HG02938 (cell line): Measurements from ENCODE around the gene MALT1.

ENCODE experiments used
- ATAC-seq: cut with Tn5 transposase; IDR thresholded peaks from one replicate; pipeline ENCODE4 v1.9.1; 2021; ENCODE audit warnings: mild to moderate bottlenecking, moderate library complexity; ENCODE audit not compliant: unreplicated experiment

MALT1 gene

DNA sequence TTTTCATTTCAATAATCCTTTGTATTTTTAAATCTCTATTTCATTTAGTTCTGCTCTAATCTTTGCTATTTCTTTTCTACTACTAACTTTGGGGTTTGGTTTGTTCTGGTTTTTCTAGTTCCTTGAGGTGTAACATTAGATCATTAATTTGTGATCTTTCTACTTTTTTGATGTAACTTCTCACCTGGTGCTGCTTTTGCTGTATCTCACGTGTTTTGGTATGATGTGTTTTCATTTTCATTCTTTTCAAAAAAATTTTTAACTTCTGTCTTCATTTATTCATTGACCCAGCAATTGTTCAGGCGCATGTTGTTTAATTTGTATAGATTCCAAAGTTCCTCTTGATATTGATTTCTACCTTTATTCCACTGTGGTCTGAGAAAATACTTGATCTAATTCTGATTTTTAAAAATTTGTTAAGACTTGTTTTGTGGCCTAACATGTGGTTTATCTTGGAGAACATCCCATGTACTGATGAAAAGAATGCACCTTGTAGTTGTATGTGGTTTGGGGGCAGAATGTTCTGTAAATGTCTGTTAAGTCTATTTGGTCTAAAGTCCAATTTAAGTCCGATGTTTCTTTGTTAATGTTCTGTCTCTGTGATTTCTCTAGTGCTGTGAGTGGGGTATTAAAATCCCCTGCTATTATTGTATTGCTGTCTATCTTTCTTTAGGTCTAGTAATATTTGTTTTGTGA lies 17.3 kb upstream of the MALT1 start:
- no peak for ATAC-seq

- no peak for ATAC-seq
These were observed 16.2 kb upstream of the MALT1 start for GRCh38 chr18:58654896-58655614.

- ATAC-seq: no peak
These were observed 14.2 kb upstream of the MALT1 start for GRCh38 chr18:58657081-58657480.

DNA sequence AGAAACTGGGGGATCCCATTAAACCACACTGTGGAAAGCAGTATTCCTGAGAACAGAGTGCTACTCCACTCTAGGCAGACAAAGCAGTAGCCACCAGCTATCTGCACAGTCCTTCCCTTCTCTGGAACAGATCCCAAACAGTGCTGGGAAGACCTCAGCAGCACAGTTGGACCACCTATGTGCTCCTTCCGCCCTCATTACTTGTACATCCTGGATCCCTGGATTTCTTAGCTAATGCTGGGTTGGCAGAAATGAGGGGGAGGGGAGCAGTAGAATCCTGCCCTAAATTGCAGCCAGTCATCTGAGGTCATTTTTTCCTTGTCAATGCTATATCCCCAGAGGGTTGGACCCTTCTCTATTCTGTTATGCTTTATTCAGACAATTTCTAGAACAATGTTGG lies 13.8 kb upstream of the MALT1 start:
- ATAC-seq: no peak

- no peak for ATAC-seq
These were observed 11.6 kb upstream of the MALT1 start for GRCh38 chr18:58659691-58660090.

GRCh38 chr18:58660915-58661314 lies 10.3 kb upstream of the MALT1 start:
- no peak for ATAC-seq

- no peak for ATAC-seq
These were observed 9.8 kb upstream of the MALT1 start for GRCh38 chr18:58661423-58661822.

DNA sequence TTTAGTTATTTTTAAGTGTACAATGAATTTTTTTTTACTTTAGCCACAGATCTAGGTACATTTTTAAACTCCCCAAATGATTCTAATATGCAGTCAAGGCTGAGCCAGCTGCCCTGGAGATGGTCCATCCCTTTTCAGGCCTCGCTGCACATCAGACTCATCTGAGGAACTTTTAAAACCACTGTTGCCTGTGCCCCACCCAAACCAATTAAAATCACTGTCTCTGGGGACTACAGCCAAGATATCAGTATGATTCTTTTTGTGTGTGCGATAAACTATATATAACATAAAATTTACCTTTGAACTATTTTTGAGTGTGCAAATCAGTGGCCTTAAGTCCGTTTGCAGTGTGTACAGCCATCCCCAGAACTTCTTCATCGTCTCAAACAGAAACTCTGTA lies 9.1 kb upstream of the MALT1 start:
- no peak for ATAC-seq

DNA sequence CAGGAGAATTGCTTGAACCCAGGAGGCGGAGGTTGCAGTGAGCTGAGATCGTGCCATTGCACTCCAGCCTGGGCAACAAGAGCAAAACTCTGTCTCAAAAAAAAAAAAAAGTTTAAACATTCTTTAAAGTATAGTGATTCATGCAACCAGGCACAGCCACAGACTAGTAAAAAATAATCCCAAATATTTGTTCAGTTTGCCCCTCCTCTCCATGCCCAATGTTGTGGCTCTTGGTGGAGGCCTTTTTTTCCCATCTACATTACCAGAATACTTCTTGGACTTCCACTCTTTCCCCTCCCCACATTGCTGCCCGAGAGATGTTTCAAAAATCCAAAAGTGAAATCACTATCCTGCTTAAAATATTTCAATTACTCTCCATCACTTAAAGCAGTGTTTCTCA lies 5.1 kb upstream of the MALT1 start:
- ATAC-seq: no peak

DNA sequence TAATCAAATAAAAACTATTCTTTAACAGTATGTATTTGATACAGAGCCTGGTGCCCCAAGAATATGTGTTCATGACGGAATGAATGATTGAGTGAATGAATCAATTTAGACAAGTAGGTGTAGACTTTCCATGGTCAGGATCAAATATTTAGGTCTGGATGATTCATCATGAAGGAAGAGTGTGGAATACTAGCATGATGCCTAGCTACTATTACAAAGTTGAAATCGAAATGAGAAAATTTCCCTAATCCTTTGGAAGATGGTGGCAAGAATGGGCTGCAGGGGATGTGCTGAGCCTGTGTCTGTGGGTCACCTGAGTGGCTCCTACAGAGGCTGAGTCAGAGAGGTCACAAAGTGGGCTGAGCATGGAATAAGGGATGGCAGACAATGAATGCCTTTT lies 3.1 kb upstream of the MALT1 start:
- ATAC-seq: no peak

DNA sequence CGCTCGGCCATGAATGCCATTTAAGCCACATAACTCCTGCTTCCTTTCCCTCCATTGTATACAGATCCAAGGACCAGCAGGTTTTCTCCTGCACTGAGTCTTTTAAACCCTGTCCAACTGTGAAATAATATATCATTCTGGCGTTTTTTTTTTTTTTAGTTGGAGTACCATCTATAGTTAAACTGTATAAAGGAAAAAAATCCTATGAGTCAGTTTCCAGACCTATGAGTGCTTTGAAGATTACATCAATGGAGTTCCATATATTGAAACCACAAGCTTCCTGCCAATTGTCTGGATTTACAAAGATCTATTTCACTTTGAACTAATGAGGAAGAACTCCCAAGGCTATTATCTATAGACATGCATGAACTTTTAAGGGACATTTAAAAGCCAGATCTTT lies 2.4 kb upstream of the MALT1 start:
- ATAC-seq: no peak

GRCh38 chr18:58669731-58670378 lies 1.4 kb upstream of the MALT1 start:
- ATAC-seq: no peak

GRCh38 chr18:58670404-58671110 lies 708 bp upstream of the MALT1 start:
- ATAC-seq: peak; percentile 2

GRCh38 chr18:58671632-58672564 lies 633 bp downstream of the MALT1 start:
- peak; percentile 27 for ATAC-seq

GRCh38 chr18:58674159-58674558 lies 2.9 kb downstream of the MALT1 start:
- ATAC-seq: no peak

DNA sequence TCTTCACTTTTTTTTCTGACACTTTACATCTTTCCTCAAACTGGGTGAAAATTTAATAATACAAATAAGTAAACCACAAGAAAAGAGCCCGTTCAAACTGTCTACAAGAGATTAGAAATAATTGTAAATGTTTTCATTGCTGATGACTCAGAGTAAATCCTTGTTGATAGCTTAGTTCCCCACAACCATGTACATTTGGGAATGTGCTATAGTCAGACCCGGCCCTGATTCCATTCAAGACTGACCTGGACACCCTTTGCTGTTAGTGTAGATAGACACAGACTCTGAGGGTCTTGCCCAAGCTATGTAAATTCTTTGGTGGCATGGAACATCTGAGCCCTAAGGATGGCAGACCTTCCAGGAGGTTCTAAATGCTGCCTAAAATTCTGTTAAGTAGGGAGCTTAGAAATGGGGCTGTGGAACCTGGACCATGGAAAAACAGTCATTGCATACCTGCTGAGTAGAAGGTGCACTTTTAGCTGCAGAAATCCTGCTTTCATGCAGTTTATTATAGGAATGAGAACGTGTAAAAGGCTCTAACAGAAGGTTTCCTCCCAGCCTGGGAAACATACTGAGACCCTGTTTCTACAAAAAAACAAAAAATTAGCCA lies 3.7 kb downstream of the MALT1 start:
- ATAC-seq: no peak

GRCh38 chr18:58676270-58676669 lies 5.0 kb downstream of the MALT1 start:
- no peak for ATAC-seq

- ATAC-seq: no peak
These were observed 11.3 kb downstream of the MALT1 start for GRCh38 chr18:58682429-58683069.

GRCh38 chr18:58687871-58688308 lies 16.6 kb downstream of the MALT1 start:
- ATAC-seq: peak; percentile 83
